ENCODE data around the gene HS2ST1. TPM values are rescaled to one million over a fixed set of nuclear protein-coding genes. Genes with fewer than 3 reads are reported as not detected.

Gene HS2ST1
- total and polyA plus RNA-seq, 4 donors, result 5.4 to 11.8 (median 8.2) TPM

- no peaks in the 10 kb centered on the region for H3K4me1 ChIP-seq (ENCODE audit: control insufficient read depth in 4 of 4, insufficient read depth in 4 of 4, low read length in 3 of 4)
- no peaks in the 10 kb centered on the region for H3K27me3 ChIP-seq (ENCODE audit: control insufficient read depth in 4 of 4, insufficient read depth in 4 of 4, low read length in 3 of 4)
- 89% methylated on average over 4 of the region's 4 CpGs for WGBS
- peaks cover 0 to 2% (median 0%) of the 10 kb centered on the region in 4 donors for H3K36me3 ChIP-seq (ENCODE audit: control insufficient read depth in 4 of 4, insufficient read depth in 3 of 4, low read depth in 1 of 4, low read length in 3 of 4)
- no peak for TF ChIP-seq EGR1 (IDR thresholded peaks at IDR 0.05; ENCODE audit: low read depth in 2 of 2)
- no peak for TF ChIP-seq ZBTB33 (IDR thresholded peaks at IDR 0.05)
- no peak for TF ChIP-seq NR2F2 (IDR thresholded peaks at IDR 0.05)
- no peak for TF ChIP-seq HNF4G (IDR thresholded peaks at IDR 0.05)
- TF ChIP-seq JUND (IDR thresholded peaks at IDR 0.05), result no peak
- TF ChIP-seq FOXA2 (IDR thresholded peaks at IDR 0.05), result no peak
- no peak for TF ChIP-seq REST (IDR thresholded peaks at IDR 0.05)
- TF ChIP-seq GABPA (IDR thresholded peaks at IDR 0.05 in 1 of 2, conservative IDR thresholded peaks at IDR 0.05 in 1 of 2), result no peak
- TF ChIP-seq ATF3 (IDR thresholded peaks at IDR 0.05), result no peak
- no peak for TF ChIP-seq TAF1 (conservative IDR thresholded peaks at IDR 0.05)
- no peak for TF ChIP-seq RAD21 (IDR thresholded peaks at IDR 0.05)
- TF ChIP-seq FOXA1 (IDR thresholded peaks at IDR 0.05), result no peak
- no peak for TF ChIP-seq MAX (IDR thresholded peaks at IDR 0.05)
- no peak for TF ChIP-seq RXRA (IDR thresholded peaks at IDR 0.05)
- TF ChIP-seq SP1 (IDR thresholded peaks at IDR 0.05), result no peak
- TF ChIP-seq HNF4A (conservative IDR thresholded peaks at IDR 0.05), result no peak
- no peak for TF ChIP-seq YY1 (IDR thresholded peaks at IDR 0.05)
- TF ChIP-seq CTCF (IDR thresholded peaks at IDR 0.05; ENCODE audit: low read depth, low read length, missing input control), result no peak
- no peaks in the 10 kb centered on the region for H3K9me3 ChIP-seq (ENCODE audit: control insufficient read depth in 4 of 4, low read length in 3 of 4)
- no peak overlapping the region for H3K27ac ChIP-seq (ENCODE audit: low read depth in 1 of 2, low read length in 2 of 2)
- H3K4me3 ChIP-seq (ENCODE audit: low read depth in 1 of 3, low read length in 3 of 3), result no peak overlapping the region
- no peak for DNase-seq (ENCODE audit: low spot score)
- no peak overlapping the region for H3K9ac ChIP-seq (ENCODE audit: low read depth in 1 of 2, low read length in 2 of 2)
Measured at GRCh38 chr1:87042111-87042811, 127.8 kb downstream of the HS2ST1 start.

All from liver (tissue), 9 donors.